PFSK-1 (cell line): ENCODE measurements around the gene PRR14.

Source experiments
- POLR2AphosphoS5 ChIP-seq: IDR thresholded peaks from 2 replicates; pipeline ENCODE4 v1.6.1; 2012; ENCODE audit warnings: low read depth, mild to moderate bottlenecking, control low read depth, low read length, moderate library complexity
- TF ChIP-seq, protein P1 (sequence below), 2 experiments: IDR thresholded peaks; 2 replicates each; pipeline versions ENCODE4 v1.6.1 to v1.8.0; 2011 to 2012; ENCODE audit warnings: low read depth in 2 of 2, low read length in 2 of 2, control low read depth in 1 of 2, inconsistent platforms in 1 of 2, mild to moderate bottlenecking in 1 of 2, moderate library complexity in 1 of 2; ENCODE audit not compliant: insufficient read depth in 1 of 2

DNA sequence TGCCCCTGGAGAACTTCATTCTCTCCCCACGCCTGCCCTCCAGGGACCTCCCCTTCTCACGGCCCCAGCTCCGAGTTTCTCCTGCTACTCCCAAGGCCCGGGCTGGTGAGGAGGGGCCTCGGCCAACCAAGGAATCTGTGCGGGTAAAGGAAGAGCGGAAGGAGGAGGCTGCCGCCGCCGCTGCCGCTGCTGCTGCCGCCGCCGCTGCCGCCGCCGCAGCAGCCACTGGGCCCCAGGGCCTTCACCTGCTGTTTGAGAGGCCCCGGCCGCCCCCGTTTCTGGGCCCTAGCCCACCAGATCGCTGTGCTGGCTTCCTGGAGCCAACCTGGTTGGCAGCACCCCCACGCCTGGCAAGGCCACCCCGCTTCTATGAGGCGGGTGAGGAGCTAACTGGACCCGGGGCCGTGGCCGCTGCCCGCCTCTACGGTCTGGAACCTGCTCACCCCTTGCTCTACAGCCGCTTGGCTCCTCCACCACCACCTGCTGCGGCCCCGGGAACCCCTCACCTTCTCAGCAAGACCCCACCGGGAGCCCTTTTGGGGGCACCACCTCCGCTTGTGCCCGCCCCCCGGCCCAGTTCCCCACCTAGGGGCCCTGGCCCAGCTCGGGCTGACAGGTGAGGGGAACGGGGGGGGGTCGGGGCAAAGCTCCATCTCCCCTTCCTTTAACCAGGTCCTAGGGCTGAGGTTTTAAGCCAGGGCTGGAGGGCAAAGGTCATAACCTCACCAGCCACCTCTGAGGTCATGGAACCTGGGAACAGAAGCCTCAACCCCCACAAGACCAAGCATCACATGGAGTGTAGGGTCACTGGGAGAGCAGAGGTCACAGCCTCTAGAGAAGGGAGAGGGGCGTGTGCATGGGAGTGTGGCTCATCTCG, 18.5 kb downstream of the PRR14 start:
- TF ChIP-seq POLR2AphosphoS5 = no peak
- TF ChIP-seq, protein P1, sequence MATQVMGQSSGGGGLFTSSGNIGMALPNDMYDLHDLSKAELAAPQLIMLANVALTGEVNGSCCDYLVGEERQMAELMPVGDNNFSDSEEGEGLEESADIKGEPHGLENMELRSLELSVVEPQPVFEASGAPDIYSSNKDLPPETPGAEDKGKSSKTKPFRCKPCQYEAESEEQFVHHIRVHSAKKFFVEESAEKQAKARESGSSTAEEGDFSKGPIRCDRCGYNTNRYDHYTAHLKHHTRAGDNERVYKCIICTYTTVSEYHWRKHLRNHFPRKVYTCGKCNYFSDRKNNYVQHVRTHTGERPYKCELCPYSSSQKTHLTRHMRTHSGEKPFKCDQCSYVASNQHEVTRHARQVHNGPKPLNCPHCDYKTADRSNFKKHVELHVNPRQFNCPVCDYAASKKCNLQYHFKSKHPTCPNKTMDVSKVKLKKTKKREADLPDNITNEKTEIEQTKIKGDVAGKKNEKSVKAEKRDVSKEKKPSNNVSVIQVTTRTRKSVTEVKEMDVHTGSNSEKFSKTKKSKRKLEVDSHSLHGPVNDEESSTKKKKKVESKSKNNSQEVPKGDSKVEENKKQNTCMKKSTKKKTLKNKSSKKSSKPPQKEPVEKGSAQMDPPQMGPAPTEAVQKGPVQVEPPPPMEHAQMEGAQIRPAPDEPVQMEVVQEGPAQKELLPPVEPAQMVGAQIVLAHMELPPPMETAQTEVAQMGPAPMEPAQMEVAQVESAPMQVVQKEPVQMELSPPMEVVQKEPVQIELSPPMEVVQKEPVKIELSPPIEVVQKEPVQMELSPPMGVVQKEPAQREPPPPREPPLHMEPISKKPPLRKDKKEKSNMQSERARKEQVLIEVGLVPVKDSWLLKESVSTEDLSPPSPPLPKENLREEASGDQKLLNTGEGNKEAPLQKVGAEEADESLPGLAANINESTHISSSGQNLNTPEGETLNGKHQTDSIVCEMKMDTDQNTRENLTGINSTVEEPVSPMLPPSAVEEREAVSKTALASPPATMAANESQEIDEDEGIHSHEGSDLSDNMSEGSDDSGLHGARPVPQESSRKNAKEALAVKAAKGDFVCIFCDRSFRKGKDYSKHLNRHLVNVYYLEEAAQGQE (IDR thresholded peaks at IDR 0.05; ENCODE audit: insufficient read depth in 1 of 2, low read depth in 2 of 2, low read length in 2 of 2) = no peak
